RWPE1 (cell line): ENCODE data around the gene CKAP5.
"Not testable (repeated sequence)": the region's sequence is repeated elsewhere in the genome, so short reads cannot be mapped to it uniquely, and the experiment has no call there.

Experiments used
- CTCF ChIA-PET: fragments of 350-600 bp; sonication (Branson Sonifier 250); formaldehyde crosslinking; extraction: SDS; loops from one replicate; lab custom pipeline; 2021; lab: Yijun Ruan, JAX
- POLR2A ChIA-PET: fragments of 400-600 bp; formaldehyde crosslinking; extraction: SDS; loops from one replicate; lab custom pipeline; 2020; ENCODE audit warnings: antibody characterized with exemption; ENCODE audit not compliant: low non-redundant PET; lab: Yijun Ruan, JAX
- DNase-seq: peaks from one replicate; pipeline ENCODE4 v3.0.0; 2012; ENCODE audit warnings: low spot score
- H3K27ac ChIP-seq: fragments of 450-650 bp; 2 replicates; pipeline ENCODE4 v1.5.1; 2017
- CTCF ChIP-seq: fragments of 450-650 bp; conservative IDR thresholded peaks from 2 replicates; pipeline ENCODE4 v1.5.1; 2017; ENCODE audit warnings: low read depth, mild to moderate bottlenecking

CKAP5 gene

GRCh38 chr11:46808799-46809431, 37.2 kb downstream of the CKAP5 start:
- H3K27ac ChIP-seq: no peak overlapping the region
- peak; percentile 17 for DNase-seq
- POLR2A ChIA-PET: no interaction called here
- peak; percentile 55 for TF ChIP-seq CTCF
- CTCF ChIA-PET: interaction anchor here (0.6 kb wide), 1 partner anchor 14 kb away, joined by 4 read pairs; no protein-coding TSS in a partner anchor

- POLR2A ChIA-PET: no interaction called here
- TF ChIP-seq CTCF: no peak
- CTCF ChIA-PET: interaction anchor here (0.6 kb wide), 1 partner anchor 23 kb away, joined by 3 read pairs; no protein-coding TSS in a partner anchor
- DNase-seq: no peak
- no peak overlapping the region for H3K27ac ChIP-seq
Observed at GRCh38 chr11:46801694-46802470, 44.2 kb downstream of the CKAP5 start.

GRCh38 chr11:46800177-46800576, 45.9 kb downstream of the CKAP5 start:
- no peak for DNase-seq
- POLR2A ChIA-PET: no interaction called here
- CTCF ChIA-PET: no interaction called here
- H3K27ac ChIP-seq: no peak overlapping the region
- no peak for TF ChIP-seq CTCF

- DNase-seq, POLR2A ChIA-PET, H3K27ac ChIP-seq: not testable (repeated sequence)
- CTCF ChIA-PET: interaction anchor here (0.6 to 0.7 kb wide), 2 partner anchors 42 to 152 kb away, joined by 3 to 8 read pairs; no protein-coding TSS in a partner anchor
Observed at GRCh38 chr11:46799725-46800124, 46.4 kb downstream of the CKAP5 start.

- POLR2A ChIA-PET: no interaction called here
- H3K27ac ChIP-seq: no peak overlapping the region
- no peak for TF ChIP-seq CTCF
- CTCF ChIA-PET: interaction anchor here (0.6 kb wide), 1 partner anchor 390 kb away, joined by 3 read pairs; no protein-coding TSS in a partner anchor
- no peak for DNase-seq
Observed at GRCh38 chr11:46778416-46778815, 67.7 kb downstream of the CKAP5 start.

GRCh38 chr11:46776878-46777277, 69.2 kb downstream of the CKAP5 start:
- no peak overlapping the region for H3K27ac ChIP-seq
- ChIA-PET CTCF (no interaction called here), POLR2A (no interaction called here)
- DNase-seq: no peak
- TF ChIP-seq CTCF: no peak
